ENCODE results near the gene DBNL. TPM values are rescaled to one million over a fixed set of nuclear protein-coding genes. Genes with fewer than 3 reads are reported as not detected.

DBNL gene
- total RNA-seq, 4 donors from 2014 or later = 113 to 139 (median 126) TPM

DNA sequence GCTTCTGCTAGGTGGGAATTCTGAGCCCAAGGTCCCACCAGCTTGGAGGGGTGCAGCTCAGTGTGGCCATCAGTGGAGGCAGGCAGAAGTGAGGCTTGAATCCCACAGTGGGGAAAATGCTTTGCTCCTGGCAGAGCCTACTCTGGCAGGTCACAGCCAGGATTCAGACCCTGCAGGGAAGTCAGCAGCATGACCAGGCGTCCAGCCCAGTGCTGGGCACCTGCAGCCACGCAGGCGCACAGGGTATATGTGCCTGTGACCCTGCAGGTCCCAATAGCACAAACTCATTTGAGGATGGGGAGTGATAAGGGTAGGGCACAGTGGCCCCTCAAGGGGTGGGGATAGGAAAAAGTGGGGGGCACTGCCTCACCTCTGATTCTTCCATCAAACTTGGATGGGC is 51.3 kb downstream of the DBNL start:
- H3K36me3 ChIP-seq = no peaks in the 10 kb centered on the region
- WGBS, 2 donors = 97 to 100% methylated on average over 3 of the region's 3 CpGs
- TF ChIP-seq, protein P1, sequence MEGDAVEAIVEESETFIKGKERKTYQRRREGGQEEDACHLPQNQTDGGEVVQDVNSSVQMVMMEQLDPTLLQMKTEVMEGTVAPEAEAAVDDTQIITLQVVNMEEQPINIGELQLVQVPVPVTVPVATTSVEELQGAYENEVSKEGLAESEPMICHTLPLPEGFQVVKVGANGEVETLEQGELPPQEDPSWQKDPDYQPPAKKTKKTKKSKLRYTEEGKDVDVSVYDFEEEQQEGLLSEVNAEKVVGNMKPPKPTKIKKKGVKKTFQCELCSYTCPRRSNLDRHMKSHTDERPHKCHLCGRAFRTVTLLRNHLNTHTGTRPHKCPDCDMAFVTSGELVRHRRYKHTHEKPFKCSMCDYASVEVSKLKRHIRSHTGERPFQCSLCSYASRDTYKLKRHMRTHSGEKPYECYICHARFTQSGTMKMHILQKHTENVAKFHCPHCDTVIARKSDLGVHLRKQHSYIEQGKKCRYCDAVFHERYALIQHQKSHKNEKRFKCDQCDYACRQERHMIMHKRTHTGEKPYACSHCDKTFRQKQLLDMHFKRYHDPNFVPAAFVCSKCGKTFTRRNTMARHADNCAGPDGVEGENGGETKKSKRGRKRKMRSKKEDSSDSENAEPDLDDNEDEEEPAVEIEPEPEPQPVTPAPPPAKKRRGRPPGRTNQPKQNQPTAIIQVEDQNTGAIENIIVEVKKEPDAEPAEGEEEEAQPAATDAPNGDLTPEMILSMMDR (IDR thresholded peaks at IDR 0.05) = no peak
- TF ChIP-seq EP300 (IDR thresholded peaks at IDR 0.05) (no peak), POLR2A (IDR thresholded peaks at IDR 0.05) (no peak)
- no peaks in the 10 kb centered on the region for H3K9me3 ChIP-seq
- H3K4me3 ChIP-seq = no peak overlapping the region
- H3K27me3 ChIP-seq = no peaks in the 10 kb centered on the region
- no peak for DNase-seq (ENCODE audit: low spot score in 2 of 2)
- H3K27ac ChIP-seq = peak overlapping the region in 1 of 4 donors; percentile 55
- H3K4me1 ChIP-seq = peaks cover 0 to 25% (median 4%) of the 10 kb centered on the region in 4 donors

DNA sequence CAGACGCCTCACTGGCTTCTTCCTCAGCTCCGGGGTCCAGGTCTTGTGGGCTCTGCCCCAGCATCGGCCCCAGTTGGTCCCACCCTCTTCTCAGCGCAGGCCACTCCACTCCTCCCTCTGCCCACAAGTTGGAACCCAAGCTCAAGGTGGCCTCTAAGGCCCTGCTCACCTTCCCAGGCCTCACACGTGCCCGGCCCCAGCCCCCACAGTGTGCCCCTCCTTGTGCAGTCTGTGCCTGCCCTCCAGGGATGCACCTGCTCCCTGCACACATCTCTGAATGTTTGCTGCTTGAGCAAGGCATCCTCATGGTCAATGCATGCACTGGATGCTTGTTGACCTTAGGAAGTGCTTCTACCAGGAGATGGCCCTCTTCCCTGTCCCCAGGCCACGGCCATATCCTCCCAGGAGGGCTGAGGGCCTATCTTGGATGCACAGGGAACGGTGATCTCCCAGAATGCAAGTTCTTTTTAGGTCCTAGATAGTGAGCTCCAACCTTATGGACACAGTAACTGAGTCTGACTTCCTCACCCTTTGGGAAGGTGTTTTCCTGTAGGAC is 51.9 kb downstream of the DBNL start:
- WGBS, 2 donors = 83 to 86% methylated on average over 7 to 8 of the region's 8 CpGs
- TF ChIP-seq POLR2A (IDR thresholded peaks at IDR 0.05) (no peak), EP300 (IDR thresholded peaks at IDR 0.05) (no peak)
- TF ChIP-seq, protein P1 (IDR thresholded peaks at IDR 0.05) = no peak
- no peaks in the 10 kb centered on the region for H3K36me3 ChIP-seq
- no peaks in the 10 kb centered on the region for H3K27me3 ChIP-seq
- H3K4me1 ChIP-seq = peaks cover 0 to 32% (median 4%) of the 10 kb centered on the region in 4 donors
- no peak overlapping the region for H3K27ac ChIP-seq
- no peak overlapping the region for H3K4me3 ChIP-seq
- no peaks in the 10 kb centered on the region for H3K9me3 ChIP-seq
- DNase-seq (ENCODE audit: low spot score in 2 of 2) = no peak

DNA sequence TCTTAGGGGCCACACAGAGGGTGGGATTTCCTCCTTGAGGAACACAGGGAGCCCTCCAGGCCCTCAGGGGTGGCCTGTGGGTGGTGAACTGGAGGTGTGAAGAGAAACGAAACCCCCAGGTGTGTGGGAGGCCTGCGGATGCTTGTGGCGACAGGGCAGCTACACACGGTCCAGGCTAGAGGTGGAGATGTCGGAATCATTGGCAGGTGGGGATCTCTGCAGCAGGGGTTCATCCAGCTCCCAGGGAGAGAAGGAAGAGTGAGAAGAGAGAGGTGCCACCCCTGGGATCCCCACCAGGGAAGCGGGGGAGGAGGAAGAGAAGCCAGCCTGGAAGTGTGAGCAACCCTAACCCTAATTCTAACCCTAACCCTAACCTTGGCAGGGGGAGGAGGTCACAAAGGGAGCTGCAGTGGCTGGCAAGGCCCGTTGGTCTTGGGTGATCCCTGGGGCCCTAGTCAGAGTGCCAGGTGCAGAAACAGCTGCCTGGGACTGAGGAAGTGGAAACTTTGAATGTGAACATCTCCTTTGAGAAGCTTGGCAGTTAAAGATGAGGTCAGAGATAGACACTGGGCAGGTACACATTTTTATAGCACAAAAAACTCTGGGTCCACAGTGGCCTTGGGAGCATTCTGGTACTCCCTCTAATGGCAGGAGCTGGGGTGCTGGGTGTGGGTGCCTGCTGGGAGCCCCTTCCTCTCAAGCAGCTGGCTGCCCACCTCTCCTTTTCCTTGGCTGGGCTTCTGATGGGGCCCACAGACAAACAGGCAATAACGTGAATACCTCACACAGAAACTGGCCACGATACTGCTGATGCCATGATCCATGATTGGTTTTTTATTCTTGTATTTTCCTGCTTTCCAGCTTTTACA is 52.8 kb downstream of the DBNL start:
- no peaks in the 10 kb centered on the region for H3K36me3 ChIP-seq
- WGBS, 2 donors = 76 to 79% methylated on average over 9 of the region's 9 CpGs
- DNase-seq (ENCODE audit: low spot score in 2 of 2) = no peak
- H3K27ac ChIP-seq = no peak overlapping the region
- H3K9me3 ChIP-seq = no peaks in the 10 kb centered on the region
- peaks cover 0 to 41% (median 7%) of the 10 kb centered on the region in 4 donors for H3K4me1 ChIP-seq
- H3K4me3 ChIP-seq = no peak overlapping the region
- no peaks in the 10 kb centered on the region for H3K27me3 ChIP-seq
- TF ChIP-seq EP300 (IDR thresholded peaks at IDR 0.05) (no peak), POLR2A (IDR thresholded peaks at IDR 0.05) (no peak)
- TF ChIP-seq, protein P1 (IDR thresholded peaks at IDR 0.05) = no peak

DNA sequence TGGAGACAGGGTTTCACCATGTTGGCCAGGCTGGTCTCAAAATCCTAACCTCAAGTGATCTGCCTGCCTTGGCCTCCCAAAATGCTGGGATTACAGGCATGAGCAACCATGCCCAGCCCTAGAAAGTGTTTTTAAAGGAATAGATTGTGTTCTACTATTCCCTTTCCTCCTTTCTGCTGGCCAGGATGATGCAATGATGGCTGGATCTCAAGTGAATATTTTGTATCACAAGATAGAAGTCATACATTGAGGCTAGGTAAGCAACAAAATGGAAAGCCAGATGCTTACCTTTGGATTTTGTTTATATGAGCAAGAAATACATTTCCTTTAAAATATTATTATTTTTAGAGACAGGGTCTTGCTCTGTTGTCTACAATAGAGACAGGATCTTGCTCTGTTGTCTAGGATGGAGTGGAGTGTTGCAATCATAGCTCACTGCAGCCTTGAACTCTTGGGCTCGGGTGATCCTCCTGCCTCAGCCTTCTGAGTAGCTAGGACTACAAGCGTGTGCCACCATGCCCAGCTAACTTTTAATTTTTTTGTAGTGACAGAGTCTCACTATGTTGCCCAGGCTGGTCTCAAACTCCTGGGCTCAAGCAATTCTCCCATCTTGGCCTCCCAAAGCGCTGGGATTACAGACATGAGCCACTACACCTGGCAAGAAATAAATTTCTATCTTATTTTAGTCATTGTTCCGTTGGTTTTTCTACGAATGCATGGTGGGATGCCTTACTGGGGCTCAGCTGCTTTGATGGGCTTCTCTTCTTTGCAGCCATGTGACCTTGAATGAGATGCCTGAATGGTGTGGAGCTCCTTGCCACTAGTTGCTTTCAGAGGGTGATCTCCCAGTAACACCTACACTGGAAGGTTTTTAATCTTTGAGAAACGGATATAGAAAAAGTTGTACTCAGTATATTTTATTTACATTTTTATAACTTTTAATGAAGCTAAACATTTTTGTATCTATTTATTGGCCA is 53.9 kb downstream of the DBNL start:
- WGBS, 2 donors = 89 to 93% methylated on average over 6 of the region's 6 CpGs
- peaks cover 0 to 51% (median 11%) of the 10 kb centered on the region in 4 donors for H3K4me1 ChIP-seq
- TF ChIP-seq, protein P1 (IDR thresholded peaks at IDR 0.05) = no peak

More for the DNA sequence above, 53.9 kb downstream of the DBNL start:
- Histone ChIP-seq H3K4me3 (no peak overlapping the region), H3K36me3 (no peaks in the 10 kb centered on the region), H3K27me3 (no peaks in the 10 kb centered on the region), H3K9me3 (no peaks in the 10 kb centered on the region), H3K27ac (no peak overlapping the region)
- DNase-seq (ENCODE audit: low spot score in 2 of 2) = no peak

Measured in tibial nerve (tissue), 4 donors.